ENCODE data around the gene DBF4.
"Not testable (repeated sequence)": the region's sequence is repeated elsewhere in the genome, so short reads cannot be mapped to it uniquely, and the experiment has no call there.

DBF4 gene, protein sequence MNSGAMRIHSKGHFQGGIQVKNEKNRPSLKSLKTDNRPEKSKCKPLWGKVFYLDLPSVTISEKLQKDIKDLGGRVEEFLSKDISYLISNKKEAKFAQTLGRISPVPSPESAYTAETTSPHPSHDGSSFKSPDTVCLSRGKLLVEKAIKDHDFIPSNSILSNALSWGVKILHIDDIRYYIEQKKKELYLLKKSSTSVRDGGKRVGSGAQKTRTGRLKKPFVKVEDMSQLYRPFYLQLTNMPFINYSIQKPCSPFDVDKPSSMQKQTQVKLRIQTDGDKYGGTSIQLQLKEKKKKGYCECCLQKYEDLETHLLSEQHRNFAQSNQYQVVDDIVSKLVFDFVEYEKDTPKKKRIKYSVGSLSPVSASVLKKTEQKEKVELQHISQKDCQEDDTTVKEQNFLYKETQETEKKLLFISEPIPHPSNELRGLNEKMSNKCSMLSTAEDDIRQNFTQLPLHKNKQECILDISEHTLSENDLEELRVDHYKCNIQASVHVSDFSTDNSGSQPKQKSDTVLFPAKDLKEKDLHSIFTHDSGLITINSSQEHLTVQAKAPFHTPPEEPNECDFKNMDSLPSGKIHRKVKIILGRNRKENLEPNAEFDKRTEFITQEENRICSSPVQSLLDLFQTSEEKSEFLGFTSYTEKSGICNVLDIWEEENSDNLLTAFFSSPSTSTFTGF

DNA sequence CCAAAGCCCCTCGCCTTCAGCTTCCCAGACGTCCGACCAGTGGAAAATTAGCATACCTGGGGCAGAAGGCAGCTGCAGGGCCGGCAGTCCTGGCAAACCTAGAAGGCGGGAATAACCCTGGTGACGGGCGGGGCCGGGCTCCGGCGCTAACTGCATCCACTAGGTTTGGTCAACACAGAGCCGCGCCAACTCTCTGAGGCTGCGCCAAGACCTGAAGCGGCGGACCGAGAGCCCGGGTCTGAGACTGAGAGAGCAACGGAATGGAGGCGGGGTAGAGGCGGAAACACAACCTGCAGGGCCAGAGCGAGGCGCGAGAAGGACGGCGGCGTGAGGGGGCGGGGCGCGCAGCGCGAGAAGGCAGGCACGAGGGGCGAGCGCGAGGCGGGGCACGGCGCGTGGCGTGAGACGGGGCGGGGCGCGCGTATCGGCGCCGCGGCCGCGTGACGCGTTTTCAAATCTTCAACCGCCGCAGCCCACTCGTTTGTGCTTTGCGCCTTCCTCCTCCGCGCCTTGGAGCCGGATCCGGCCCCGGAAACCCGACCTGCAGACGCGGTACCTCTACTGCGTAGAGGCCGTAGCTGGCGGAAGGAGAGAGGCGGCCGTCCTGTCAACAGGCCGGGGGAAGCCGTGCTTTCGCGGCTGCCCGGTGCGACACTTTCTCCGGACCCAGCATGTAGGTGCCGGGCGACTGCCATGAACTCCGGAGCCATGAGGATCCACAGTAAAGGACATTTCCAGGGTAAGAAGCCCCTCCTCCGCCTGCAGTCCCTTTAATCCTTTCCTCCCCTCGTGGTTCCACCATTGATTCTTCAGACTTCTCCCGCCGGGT, at the start of gene DBF4, which contains the start of gene SLC25A40:
Gene DBF4, plus strand, starts transcription at position 454 of the 829 bp plus-strand sequence. Its CDS starts 240 bp downstream, at position 694.
Gene SLC25A40, minus strand, starts transcription at position 321 of the 829 bp plus-strand sequence. CDS start 17,633 bp downstream, outside the sequence.
- DNase-seq: peak; percentile 97

DNA sequence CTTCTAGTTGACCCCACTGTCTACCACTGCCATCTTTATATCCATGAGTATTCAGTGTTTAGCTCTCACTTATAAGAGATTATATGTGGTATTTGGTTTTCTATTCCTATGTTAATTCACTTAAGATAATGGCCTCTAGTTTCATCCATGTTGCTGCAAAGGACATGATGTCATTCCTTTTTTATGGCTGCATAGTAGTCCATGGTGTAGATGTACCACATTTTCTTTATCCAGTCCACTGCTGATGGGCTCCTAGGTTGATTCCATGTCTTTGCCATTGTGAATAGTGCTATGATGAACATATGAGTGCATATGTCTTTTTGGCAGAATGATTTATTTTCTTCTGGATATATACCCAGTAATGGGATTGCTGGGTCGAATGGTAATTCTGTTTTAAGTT, 47.9 kb upstream of the DBF4 start:
- DNase-seq: not testable (repeated sequence)

DNA sequence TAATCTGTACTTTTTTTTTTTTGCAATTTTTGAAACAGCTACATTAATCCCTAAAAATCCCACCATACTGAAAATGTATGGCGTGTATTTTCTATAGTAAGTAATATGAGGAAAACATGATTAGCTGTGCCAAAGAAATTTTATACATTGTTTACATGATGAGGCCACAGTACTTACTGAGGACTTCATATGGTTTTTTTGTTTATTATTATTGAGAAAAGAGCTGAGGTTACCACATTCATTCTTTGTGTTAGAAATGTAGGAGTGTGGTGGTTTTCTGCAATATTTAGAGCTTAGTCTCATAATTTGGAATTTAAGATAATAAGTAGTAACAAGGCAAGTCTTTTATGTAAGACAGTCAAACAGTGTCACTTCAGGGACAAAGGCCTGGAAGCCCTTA, 45.2 kb upstream of the DBF4 start:
- DNase-seq: no peak

DNA sequence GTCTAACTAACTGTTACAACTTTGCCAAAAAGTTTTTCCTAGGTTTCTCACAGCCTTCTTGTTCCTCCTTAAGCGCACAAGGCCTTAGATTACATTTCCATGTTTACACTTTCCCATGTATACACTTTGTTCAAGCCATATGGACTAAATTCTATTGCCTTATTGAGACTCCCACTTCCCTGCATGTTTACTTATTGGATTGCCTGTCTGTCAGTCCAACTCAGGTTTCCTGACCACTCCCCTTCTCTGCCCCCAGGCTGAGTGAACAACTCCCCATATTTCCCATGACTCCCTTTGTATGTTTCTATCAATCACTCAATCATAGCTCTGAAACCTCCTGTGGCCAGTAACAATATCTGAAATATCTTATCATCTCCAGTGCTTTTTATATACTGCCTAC, 43.2 kb upstream of the DBF4 start:
- no peak for DNase-seq

DNA sequence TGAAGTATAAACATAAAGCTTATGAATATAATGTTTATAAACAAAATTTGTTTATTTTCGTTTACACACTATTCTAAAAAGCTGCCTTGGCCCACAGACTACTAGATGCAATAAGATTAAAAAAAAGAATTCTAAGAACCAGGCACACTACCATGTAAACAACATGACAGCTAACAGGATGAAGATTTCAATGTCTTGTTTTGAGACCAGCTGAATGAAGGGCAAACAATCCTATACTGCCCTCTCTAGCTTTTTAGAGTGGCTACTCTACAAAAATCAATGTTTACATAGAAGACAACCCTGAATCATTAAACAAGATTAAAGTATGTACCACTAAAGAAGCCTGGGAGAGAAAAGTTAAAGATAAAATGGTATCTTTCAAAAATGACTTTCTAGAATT, 38.7 kb upstream of the DBF4 start:
- DNase-seq: no peak

DNA sequence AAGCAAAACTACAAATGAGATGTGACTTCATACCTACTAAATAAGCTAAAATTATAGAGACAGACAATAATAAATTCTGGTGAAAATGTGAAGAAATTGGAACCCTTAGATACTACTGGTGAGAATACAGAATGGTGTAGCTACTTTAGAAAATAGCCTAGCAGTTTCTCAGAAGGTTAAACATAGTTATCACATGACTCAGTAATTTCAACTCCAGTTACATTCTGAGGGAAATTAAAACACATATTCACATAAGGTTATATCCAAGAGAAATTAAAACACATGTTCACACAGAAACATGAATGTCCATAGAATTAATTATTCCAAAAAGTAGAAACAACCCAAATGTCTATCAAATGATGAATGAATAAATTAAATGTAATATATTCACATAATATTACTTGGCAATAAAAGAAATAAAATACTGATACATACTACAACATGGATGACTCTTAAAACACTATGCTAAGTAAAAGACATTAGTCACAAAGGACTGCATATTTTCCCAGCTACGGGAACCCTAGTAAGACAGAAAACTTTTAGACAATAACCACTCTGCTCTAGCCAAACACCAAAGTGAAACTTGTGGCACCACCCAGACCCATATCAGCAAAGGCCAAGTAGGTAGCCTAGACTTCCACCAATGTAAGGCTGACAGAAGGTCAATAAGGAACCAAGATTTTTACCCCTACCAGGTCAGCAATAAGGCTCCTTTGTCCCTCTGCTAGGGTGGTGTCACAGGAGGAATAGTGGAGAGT, 25.3 kb upstream of the DBF4 start:
- no peak for DNase-seq

DNA sequence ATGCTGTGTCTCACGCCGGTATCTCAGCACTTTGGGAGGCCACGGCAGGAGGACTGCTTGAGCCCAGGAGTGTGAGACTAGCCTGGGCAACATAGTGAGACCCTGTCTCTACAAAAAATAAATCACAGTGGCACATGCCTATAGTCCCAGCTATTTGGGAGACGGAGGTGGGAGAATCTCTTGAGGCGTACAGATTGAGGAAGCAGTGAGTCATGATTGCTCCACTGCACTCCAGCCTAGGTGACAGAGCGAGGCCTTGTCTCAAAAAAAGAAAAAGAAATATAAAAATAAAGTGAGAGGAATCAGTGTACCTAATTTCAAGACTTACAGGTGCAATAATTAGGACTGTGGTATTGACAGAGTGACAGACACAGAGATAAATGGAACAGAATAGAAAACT, 24.0 kb upstream of the DBF4 start:
- no peak for DNase-seq

DNA sequence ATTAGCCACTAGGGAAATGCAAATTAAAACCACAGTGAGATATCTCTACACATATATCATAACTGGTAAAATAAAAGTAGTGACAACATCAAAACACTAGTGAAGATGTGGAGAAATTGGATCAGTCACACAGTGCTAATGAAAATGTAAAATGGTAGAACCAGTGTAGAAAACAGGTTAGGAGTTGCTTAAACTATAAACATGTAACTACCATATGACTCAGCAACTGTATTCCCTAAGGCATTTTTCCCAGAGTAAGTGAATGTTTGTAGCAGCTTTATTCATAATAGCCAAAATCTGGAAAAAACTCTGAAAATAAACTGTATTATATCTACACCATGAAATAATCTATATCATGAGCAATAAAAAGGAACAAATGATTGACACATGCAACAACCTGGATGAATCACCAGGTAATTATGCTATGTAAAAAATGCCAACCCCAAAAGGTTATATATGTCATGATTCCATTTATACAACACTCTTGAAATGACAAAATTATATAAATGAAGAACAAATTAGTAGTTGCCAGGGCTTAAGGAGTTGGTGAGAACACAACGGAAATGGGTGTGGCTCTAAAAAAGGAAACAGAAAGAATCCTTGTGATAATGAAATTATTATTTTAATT, 22.9 kb upstream of the DBF4 start:
- no peak for DNase-seq

DNA sequence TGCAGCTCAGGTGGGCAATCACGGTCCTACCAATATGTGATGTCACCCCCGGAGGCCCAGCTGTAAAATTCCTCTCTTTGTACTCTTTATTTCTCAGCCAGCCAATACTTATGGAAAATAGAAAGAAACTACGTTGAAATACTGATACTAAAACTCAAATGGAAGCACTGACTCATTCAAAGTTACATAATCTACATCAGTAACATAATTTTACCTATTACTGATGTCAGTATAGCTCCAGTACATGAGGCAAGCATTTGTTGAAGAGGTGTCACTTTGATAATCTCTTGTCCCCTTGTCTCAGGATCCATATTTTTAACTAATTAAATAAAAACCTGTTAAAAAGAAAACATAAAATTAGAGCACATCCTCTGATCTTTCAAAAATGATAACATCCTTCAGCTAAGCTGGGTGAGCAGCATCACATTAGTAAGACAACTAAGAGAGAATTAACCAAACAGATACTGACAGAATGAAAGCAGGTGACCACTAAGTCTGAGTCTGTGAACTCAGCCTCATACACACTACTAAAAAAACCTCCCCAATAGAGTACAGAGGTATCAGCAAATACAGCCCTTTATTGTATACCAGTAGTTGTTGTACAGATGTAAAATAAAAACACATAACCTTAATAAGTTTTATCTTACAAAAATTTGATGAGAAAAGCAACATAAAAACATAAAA, 17.7 kb upstream of the DBF4 start:
- no peak for DNase-seq

DNA sequence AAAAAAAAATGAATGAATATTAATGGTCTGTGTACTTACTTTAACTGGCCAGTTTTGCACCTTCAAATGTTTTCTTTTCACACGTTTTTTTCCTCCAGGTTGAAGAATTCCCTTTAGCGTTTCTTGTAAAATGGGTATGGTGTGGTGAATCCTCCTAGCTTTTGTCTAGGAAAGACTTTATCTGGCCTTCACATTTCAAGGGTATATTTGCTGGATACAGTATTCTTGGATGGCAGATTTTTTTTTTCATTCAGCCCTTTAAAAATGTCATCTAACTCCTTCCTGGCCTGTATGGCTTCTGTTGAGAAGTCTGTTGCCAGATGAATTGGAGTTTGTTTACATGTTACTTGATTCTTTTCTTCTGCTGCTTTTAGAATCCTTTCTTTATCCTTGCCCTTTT, 10.2 kb upstream of the DBF4 start:
- no peak for DNase-seq

DNA sequence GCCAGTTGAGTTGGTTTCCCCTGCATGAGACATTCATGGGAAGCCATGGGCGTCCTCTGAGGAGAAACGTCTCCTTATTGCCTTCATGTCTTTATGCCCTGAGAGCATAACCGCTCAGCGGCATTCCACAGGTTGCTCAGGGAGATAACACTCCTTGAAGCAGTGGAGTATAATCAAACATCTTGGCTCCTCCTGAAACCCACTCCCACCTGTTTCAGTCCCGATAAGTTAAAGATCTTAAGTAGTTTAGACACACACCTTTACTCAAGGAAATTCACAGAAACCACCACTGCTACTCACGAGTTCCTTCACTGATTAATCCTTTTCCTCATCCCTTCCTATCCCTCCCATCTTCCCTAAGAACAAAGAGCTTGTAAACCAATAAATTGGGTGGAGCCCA, 9.8 kb upstream of the DBF4 start:
- DNase-seq: not testable (repeated sequence)

DNA sequence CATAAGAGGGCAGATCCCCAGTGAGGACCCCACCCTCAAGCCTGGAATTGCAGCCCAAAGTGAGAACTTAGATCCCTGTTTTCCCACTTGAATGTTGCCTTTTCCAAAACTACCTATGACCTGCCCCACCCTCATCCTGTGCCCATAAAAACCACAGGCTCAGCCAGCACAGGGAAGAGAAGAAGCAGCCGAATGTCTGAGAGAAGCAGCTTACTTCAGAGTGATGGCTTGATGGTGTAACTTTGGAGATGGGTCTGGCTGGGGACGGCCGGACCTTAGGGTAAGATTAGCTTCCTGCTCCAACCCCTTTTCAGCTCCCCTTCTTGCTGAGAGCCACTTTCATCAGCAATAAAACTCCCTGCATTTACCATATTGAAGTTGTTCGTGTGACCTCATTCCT, 5.8 kb upstream of the DBF4 start:
- no peak for DNase-seq

DNA sequence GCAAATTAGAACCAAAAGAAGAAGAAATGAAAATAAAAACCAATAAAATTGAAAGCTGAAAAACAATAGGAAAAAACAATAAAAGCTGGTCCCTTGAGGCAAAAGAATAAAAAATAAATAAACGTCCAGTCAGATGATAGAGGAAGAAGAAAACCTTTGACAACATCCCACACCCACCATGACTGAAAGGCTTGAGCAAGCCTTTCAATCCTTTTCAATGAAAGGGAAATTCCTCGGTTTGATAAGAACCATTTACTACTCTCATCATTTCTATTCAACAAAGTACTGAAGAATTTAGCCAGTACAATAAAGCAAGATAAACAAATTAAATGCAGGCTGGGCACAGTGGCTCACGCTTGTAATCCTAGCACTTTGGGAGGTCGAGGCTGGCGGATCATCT, 3.9 kb upstream of the DBF4 start:
- no peak for DNase-seq

DNA sequence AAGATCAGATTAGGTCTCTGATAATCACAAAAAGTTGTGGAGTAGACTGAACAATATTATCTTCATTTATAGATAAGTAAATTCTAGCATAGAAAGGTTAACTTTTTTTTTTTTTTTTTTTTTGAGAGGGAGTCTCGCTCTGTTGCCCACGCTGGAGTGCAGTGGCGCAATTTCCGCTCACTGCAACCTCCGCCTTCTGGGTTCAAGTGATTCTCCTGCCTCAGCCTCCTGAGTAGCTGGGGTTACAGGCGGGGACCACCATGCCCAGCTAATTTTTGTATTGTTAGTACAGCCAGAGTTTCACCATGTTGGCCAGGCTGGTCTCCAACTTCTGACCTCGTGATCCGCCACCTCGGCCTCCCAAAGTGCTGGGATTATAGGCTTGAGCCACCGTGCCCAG, 3.0 kb upstream of the DBF4 start:
- not testable (repeated sequence) for DNase-seq

DNA sequence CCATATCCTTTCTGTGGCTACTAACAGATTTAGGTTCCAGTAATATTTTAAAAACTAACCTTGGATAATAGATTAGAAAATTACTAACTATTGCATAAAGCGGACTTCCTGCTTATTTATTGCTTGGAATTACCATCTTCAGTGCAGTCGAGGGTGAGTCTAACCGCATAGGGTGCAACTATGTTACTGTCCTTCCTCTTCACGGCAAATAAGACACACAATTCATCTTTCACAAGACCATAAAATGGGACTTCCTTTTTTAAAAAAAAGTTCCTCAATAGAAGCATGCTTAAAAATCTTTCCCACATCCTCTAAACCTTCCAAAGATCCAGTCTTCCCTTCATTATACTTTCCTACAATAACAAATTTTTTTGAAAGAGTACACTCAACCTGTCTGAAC, 2.2 kb upstream of the DBF4 start:
- no peak for DNase-seq

DNA sequence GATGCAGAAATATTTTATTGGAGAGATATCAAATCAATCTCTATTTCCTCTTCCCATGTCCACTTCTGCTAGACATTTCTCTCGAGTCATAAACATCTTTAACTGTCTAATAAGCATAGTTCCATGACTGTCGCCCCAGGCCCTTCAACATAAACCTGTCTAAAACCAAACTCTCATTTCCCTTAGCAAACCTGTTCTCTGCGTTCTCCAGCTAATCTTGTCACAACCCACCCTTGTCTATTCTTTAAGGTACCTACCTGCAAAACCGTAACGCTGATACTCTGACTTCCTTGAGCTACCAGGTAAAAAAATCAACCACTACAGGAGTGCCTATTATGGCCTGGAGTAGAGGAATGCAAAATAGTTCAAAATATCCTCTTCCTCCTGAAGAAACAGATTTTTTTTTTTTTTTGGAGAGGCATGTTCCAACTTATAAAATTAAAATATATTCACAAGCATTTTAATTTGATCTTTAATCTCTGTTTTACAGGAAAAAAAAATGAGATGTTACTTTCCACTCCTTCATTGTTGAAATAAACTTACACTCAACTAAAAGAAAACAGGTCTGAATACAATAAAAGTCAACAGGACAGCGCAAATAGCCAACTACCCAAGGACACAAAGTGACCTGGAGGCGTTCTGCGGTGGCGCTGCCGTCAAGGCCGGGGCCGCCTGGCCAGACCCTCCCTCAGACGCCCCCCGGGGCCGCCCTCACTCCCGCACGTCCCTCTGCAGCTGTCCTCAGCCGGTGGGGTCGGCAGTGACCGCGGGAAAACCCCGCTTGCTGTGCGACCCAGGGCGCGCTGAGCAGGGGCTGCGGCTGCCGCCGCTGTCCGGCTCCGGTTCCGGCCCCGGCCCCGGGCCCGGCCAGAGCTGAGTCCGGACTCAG, 898 bp upstream of the DBF4 start:
- peak; percentile 34 for DNase-seq

DNA sequence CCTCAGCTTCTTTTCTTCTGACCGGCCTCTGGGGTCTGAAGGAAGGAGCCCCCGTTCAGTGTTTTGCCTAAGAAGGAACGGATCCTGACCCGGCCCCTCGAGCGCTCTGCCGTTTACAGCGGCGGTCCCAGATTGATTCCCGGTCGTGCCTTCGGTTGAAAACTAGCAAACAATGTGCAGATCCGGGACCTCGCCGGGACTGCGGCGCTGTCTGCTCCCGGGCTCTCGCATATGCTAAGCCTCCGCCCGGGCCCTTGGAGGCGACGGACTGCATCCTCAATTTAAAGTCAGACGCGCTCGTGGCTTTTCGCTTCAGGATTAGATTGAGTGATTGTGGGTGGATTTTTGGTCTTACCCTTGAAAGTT, 559 bp downstream of the DBF4 start:
- peak; percentile 64 for DNase-seq

DNA sequence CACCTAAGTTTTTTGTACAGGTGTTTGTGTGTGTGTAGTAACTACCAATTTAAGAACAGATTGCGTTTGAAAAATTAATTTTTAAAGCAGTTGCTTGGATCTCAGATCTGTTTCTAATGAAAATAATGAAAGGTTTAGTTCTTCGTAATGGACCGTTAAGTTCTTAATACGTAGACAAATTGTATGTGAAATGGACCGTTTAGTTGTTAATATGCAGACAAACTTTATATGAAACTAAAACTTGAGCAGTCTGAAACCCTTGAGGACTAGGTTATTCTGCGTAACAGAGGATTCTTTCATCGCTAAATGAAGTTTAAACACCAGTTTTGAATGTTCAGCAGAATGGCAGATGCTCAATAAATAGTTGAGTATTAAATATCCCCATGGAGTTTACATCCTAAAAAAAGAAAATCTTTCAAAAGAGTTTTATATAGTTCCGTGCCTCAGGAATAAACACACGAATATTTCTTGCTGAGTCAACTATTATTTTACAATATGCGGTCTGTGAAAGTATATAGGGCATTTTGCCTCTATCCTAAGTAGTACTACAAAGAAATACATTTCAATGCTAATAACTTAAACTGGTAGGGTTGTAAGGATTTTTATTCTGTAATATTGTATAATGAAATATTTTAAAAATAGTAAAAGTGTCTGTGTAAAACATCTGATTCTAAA, 1.2 kb downstream of the DBF4 start:
- DNase-seq: no peak

DNA sequence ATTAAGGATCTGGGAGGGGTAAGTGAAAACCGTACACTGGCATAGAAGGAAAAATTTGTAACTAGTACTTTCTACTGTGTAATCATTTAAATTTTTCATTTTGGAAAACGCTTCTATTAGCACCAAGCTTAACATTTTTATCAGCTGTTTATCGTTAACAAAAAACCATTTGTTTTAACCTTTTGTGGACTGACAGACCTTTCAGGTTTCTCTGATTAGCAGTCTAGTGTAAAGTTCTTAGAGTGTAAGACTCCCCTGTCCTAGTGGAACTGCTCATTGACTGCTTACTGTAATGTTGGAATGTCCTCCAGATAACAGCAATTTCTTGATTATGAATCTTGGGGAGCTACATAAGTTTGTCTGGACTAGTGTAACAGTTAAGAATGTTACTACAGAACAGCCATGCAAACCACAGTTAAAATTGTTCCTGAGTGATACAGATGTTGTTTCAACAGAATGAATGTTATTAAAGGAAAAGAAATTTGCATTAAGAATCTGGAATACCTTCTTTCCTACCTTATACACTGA, 2.0 kb downstream of the DBF4 start:
- DNase-seq: no peak
